Heart left ventricle (tissue), 13 donors: ENCODE data around the gene FBXO39.
"Not testable (repeated sequence)": the region's sequence is repeated elsewhere in the genome, so short reads cannot be mapped to it uniquely, and the experiment has no call there.

ENCODE experiments used
- POLR2A ChIP-seq, 2 donors: fragments of 450-650 bp; IDR thresholded peaks; one replicate each; pipeline ENCODE4 v1.6.1; 2017; ENCODE audit warnings: antibody characterized with exemption in 2 of 2, mild to moderate bottlenecking in 2 of 2, moderate library complexity in 2 of 2
- TF ChIP-seq, protein P1 (sequence below), 12 donors: fragments of 200-600 bp; sonication (generic) in 4 of 12; IDR thresholded peaks; one replicate each; pipeline versions ENCODE4 v1.5.0 to v1.8.0; 2018 to 2022; ENCODE audit warnings: antibody characterized with exemption in 12 of 12, mild to moderate bottlenecking in 5 of 12
- donor health status: ischemic (EF 13 %, LVEDD 7.1; RV severe dilation, severe dysfunction).
- donor health status: DM: no; HTN: yes; CAD: no.
- donor health status: DM: no; HTN: no; CAD: no.
- donor health status: ischemic (EF 25% LVEDD 6.9; RV normal size, moderate dysfunction).
- donor health status: ischemic (EF 25% LVEDD 5.7; RV mildly dilated, moderate dysfunction).
- donor health status: ischemic (EF 35%, LVEDD 5.7; RV mildly dilated, moderate dysfunction).
- donor health status: nonischemic (EF 11% LVEDD 7.7; RV severe dilation, severe dysfunction).
- donor health status: DM: yes; HTN: yes; CAD: no.
- donor health status: PGD.
- donor health status: ischemic (EF 29% LVEDD 5.4; RV normal size, mild dysfunction).
- donor health status: nonischemic (EF 23%, LVEDD 6.1; RV moderate dilation, normal function).

- TF ChIP-seq, protein P1, sequence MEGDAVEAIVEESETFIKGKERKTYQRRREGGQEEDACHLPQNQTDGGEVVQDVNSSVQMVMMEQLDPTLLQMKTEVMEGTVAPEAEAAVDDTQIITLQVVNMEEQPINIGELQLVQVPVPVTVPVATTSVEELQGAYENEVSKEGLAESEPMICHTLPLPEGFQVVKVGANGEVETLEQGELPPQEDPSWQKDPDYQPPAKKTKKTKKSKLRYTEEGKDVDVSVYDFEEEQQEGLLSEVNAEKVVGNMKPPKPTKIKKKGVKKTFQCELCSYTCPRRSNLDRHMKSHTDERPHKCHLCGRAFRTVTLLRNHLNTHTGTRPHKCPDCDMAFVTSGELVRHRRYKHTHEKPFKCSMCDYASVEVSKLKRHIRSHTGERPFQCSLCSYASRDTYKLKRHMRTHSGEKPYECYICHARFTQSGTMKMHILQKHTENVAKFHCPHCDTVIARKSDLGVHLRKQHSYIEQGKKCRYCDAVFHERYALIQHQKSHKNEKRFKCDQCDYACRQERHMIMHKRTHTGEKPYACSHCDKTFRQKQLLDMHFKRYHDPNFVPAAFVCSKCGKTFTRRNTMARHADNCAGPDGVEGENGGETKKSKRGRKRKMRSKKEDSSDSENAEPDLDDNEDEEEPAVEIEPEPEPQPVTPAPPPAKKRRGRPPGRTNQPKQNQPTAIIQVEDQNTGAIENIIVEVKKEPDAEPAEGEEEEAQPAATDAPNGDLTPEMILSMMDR (IDR thresholded peaks at IDR 0.05), result not testable (repeated sequence)
- TF ChIP-seq POLR2A (IDR thresholded peaks at IDR 0.05), result not testable (repeated sequence)
Observed at GRCh38 chr17:6774906-6775305, 1.1 kb upstream of the FBXO39 start.
